Transverse colon (tissue), 3 donors: ENCODE data around the gene ADCY10.

Source experiments
- EP300 ChIP-seq: sonication (generic); formaldehyde crosslinking; IDR thresholded peaks from one replicate; pipeline ENCODE4 v1.6.1; 2017; ENCODE audit warnings: antibody characterized with exemption, low read depth
- POLR2A ChIP-seq: fragments of 450-650 bp; IDR thresholded peaks from one replicate; pipeline ENCODE4 v1.6.1; 2016; ENCODE audit warnings: antibody characterized with exemption, mild to moderate bottlenecking, moderate library complexity
- TF ChIP-seq, protein P1 (sequence below), 5 experiments: fragments of 200-600 bp in 3 of 5; fragments of 450-650 bp in 2 of 5; sonication (generic) in 3 of 5; IDR thresholded peaks; 1 replicate in 2 of 5; 2 replicates in 3 of 5; pipeline ENCODE4 v1.5.1; 2016 to 2017; ENCODE audit warnings: antibody characterized with exemption in 5 of 5, inconsistent platforms in 3 of 5, mild to moderate bottlenecking in 2 of 5, moderate library complexity in 1 of 5

GRCh38 chr1:167911413-167911812 lies 2.5 kb downstream of the ADCY10 start:
- TF ChIP-seq, protein P1, sequence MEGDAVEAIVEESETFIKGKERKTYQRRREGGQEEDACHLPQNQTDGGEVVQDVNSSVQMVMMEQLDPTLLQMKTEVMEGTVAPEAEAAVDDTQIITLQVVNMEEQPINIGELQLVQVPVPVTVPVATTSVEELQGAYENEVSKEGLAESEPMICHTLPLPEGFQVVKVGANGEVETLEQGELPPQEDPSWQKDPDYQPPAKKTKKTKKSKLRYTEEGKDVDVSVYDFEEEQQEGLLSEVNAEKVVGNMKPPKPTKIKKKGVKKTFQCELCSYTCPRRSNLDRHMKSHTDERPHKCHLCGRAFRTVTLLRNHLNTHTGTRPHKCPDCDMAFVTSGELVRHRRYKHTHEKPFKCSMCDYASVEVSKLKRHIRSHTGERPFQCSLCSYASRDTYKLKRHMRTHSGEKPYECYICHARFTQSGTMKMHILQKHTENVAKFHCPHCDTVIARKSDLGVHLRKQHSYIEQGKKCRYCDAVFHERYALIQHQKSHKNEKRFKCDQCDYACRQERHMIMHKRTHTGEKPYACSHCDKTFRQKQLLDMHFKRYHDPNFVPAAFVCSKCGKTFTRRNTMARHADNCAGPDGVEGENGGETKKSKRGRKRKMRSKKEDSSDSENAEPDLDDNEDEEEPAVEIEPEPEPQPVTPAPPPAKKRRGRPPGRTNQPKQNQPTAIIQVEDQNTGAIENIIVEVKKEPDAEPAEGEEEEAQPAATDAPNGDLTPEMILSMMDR (IDR thresholded peaks at IDR 0.05): no peak
- no peak for TF ChIP-seq EP300
- no peak for TF ChIP-seq POLR2A
